Neuronal stem cell (in vitro differentiated cells): ENCODE data around the gene RAB22A.

Experiments used
- DNase-seq: peaks from one replicate; pipeline ENCODE4 v3.0.0-alpha.2; 2013; ENCODE audit warnings: low spot score
- H2AFZ ChIP-seq: one replicate; pipeline ENCODE4 v1.6.1; 2013; ENCODE audit warnings: mild to moderate bottlenecking, low read length, inconsistent platforms
- H2AK5ac ChIP-seq: 2 replicates; pipeline ENCODE4 v1.6.1; 2013; ENCODE audit warnings: low read depth, mild to moderate bottlenecking, inconsistent platforms, low read length, moderate library complexity, mixed read lengths
- H2BK120ac ChIP-seq: 2 replicates; pipeline ENCODE4 v1.6.1; 2013; ENCODE audit warnings: low read depth, mild to moderate bottlenecking, inconsistent platforms, low read length, moderate library complexity, mixed read lengths
- H2BK12ac ChIP-seq: one replicate; pipeline ENCODE4 v1.6.1; 2013; ENCODE audit warnings: low read length, inconsistent platforms
- H2BK15ac ChIP-seq: 2 replicates; pipeline ENCODE4 v1.6.1; 2013; ENCODE audit warnings: mild to moderate bottlenecking, low read length, inconsistent platforms, mixed read lengths
- H2BK5ac ChIP-seq: one replicate; pipeline ENCODE4 v1.6.1; 2013; ENCODE audit warnings: inconsistent platforms, mild to moderate bottlenecking, low read length, moderate library complexity
- H3K14ac ChIP-seq: one replicate; pipeline ENCODE4 v1.6.1; 2013; ENCODE audit warnings: low read length, inconsistent platforms
- H3K18ac ChIP-seq: 2 replicates; pipeline ENCODE4 v1.6.1; 2013; ENCODE audit warnings: low read length, inconsistent platforms
- H3K23ac ChIP-seq: 2 replicates; pipeline ENCODE4 v1.6.1; 2013; ENCODE audit warnings: low read depth, mild to moderate bottlenecking, mixed read lengths, low read length, inconsistent platforms; ENCODE audit not compliant: poor library complexity
- H3K27ac ChIP-seq: replicated peaks from 3 replicates; pipeline ENCODE4 v1.5.1; 2013; ENCODE audit warnings: low read length, inconsistent platforms
- H3K27me3 ChIP-seq, 3 experiments: 2 replicates each; pipeline ENCODE4 v1.6.1; 2013; ENCODE audit warnings: low read length in 3 of 3, mild to moderate bottlenecking in 2 of 3, inconsistent platforms in 1 of 3, low read depth in 1 of 3, mixed read lengths in 1 of 3, moderate library complexity in 1 of 3; ENCODE audit not compliant: control insufficient read depth in 3 of 3, insufficient read depth in 3 of 3
- H3K36me3 ChIP-seq, 2 donors: replicated peaks in 1 of 2; 2 replicates each; pipeline ENCODE4 v1.6.1; 2013; ENCODE audit warnings: low read length in 2 of 2; ENCODE audit not compliant: control insufficient read depth in 2 of 2, insufficient read depth in 2 of 2
- H3K4ac ChIP-seq: 2 replicates; pipeline ENCODE4 v1.6.1; 2013; ENCODE audit warnings: inconsistent platforms, mild to moderate bottlenecking, low read length, moderate library complexity
- H3K4me1 ChIP-seq, 2 donors: 1 replicate in 1 of 2; 2 replicates in 1 of 2; pipeline ENCODE4 v1.6.1; 2013; ENCODE audit warnings: low read length in 2 of 2, low read depth in 1 of 2; ENCODE audit not compliant: control insufficient read depth in 2 of 2, insufficient read depth in 1 of 2
- H3K4me2 ChIP-seq: one replicate; pipeline ENCODE4 v1.6.1; 2013; ENCODE audit warnings: mild to moderate bottlenecking, low read length, inconsistent platforms; ENCODE audit not compliant: insufficient read depth, poor library complexity, severe bottlenecking
- H3K4me3 ChIP-seq, 2 donors: 2 replicates each; pipeline ENCODE4 v1.5.1; 2013; ENCODE audit warnings: low read length in 2 of 2, mild to moderate bottlenecking in 2 of 2, inconsistent platforms in 1 of 2, moderate library complexity in 1 of 2
- H3K79me1 ChIP-seq: one replicate; pipeline ENCODE4 v1.6.1; 2013; ENCODE audit warnings: low read depth, mild to moderate bottlenecking, inconsistent platforms, low read length, moderate library complexity
- H3K9ac ChIP-seq: one replicate; pipeline ENCODE4 v1.6.1; 2013; ENCODE audit warnings: mild to moderate bottlenecking, low read depth, low read length, inconsistent platforms; ENCODE audit not compliant: poor library complexity
- H3K9me3 ChIP-seq, 2 donors: replicated peaks in 1 of 2; 2 replicates each; pipeline versions ENCODE3 to v1.6.1; 2013; ENCODE audit warnings: low read length in 2 of 2, mild to moderate bottlenecking in 2 of 2, inconsistent platforms in 1 of 2, low read depth in 1 of 2, mixed read lengths in 1 of 2, moderate library complexity in 1 of 2; ENCODE audit not compliant: control insufficient read depth in 2 of 2, insufficient read depth in 1 of 2
- H4K8ac ChIP-seq: one replicate; pipeline ENCODE4 v1.6.1; 2013; ENCODE audit warnings: low read depth, mild to moderate bottlenecking, inconsistent platforms, low read length, moderate library complexity
- H4K91ac ChIP-seq: one replicate; pipeline ENCODE4 v1.6.1; 2013; ENCODE audit warnings: low read length, low read depth, mild to moderate bottlenecking, inconsistent platforms; ENCODE audit not compliant: poor library complexity
- WGBS, 2 donors: extraction: QIAGEN DNeasy Blood & Tissue Kit; methylation state at CpG; one replicate each; pipeline ENCODE4 v1.1.7; 2013; ENCODE audit warnings: missing lambda C conversion rate in 2 of 2, mixed read lengths in 1 of 2; ENCODE audit not compliant: insufficient read length in 2 of 2, insufficient replicate concordance in 1 of 2; ENCODE audit errors: extremely low coverage in 2 of 2; 5-methylcytosine and 5-hydroxymethylcytosine counted together

Gene RAB22A

GRCh38 chr20:58296051-58296837, 13.3 kb upstream of the RAB22A start:
- Histone ChIP-seq H2BK15ac (no peak overlapping the region), H3K9me3 (no peaks in the 10 kb centered on the region), H2AK5ac (no peak overlapping the region), H3K14ac (no peak overlapping the region), H3K23ac (no peak overlapping the region), H3K9ac (no peak overlapping the region), H3K27me3 (no peaks in the 10 kb centered on the region), H3K18ac (no peak overlapping the region), H3K4me3 (no peak overlapping the region), H3K36me3 (no peaks in the 10 kb centered on the region), H3K4me2 (no peak overlapping the region), H4K91ac (no peak overlapping the region), H4K8ac (no peak overlapping the region), H2BK5ac (no peak overlapping the region), H3K4ac (no peak overlapping the region), H2BK120ac (no peak overlapping the region), H3K4me1 (peaks cover 6 to 8% of the 10 kb centered on the region in 2 donors), H2AFZ (no peak overlapping the region), H2BK12ac (no peak overlapping the region), H3K27ac (no peak overlapping the region), H3K79me1 (peaks cover 2% of the 10 kb centered on the region)
- no CpG with 5 or more reads among the region's 7 CpGs for WGBS, 2 donors
- no peak for DNase-seq

GRCh38 chr20:58297394-58297793, 12.1 kb upstream of the RAB22A start:
- H4K91ac ChIP-seq = no peak overlapping the region
- no peak for DNase-seq
- no peak overlapping the region for H2BK15ac ChIP-seq
- WGBS, 2 donors = no CpG with 5 or more reads among the region's 2 CpGs
- no peak overlapping the region for H4K8ac ChIP-seq
- H3K27ac ChIP-seq = no peak overlapping the region
- H2AK5ac ChIP-seq = no peak overlapping the region
- no peak overlapping the region for H2BK5ac ChIP-seq
- H3K18ac ChIP-seq = no peak overlapping the region
- H3K4me1 ChIP-seq = peaks cover 6 to 12% of the 10 kb centered on the region in 2 donors
- H3K9ac ChIP-seq = no peak overlapping the region
- H2BK12ac ChIP-seq = no peak overlapping the region
- no peaks in the 10 kb centered on the region for H3K27me3 ChIP-seq
- H3K79me1 ChIP-seq = peaks cover 2% of the 10 kb centered on the region
- no peak overlapping the region for H2AFZ ChIP-seq
- H3K4me3 ChIP-seq = no peak overlapping the region
- H3K4ac ChIP-seq = no peak overlapping the region
- H3K23ac ChIP-seq = no peak overlapping the region
- H3K14ac ChIP-seq = no peak overlapping the region
- H3K4me2 ChIP-seq = no peak overlapping the region
- no peak overlapping the region for H2BK120ac ChIP-seq
- no peaks in the 10 kb centered on the region for H3K9me3 ChIP-seq
- H3K36me3 ChIP-seq = no peaks in the 10 kb centered on the region

GRCh38 chr20:58300321-58300720, 9.2 kb upstream of the RAB22A start:
- H2BK5ac ChIP-seq = no peak overlapping the region
- H3K4me1 ChIP-seq = peaks cover 0 to 5% of the 10 kb centered on the region in 2 donors
- no peak overlapping the region for H2AK5ac ChIP-seq
- no peak overlapping the region for H3K4ac ChIP-seq
- H3K4me3 ChIP-seq = no peak overlapping the region
- no peak overlapping the region for H2BK12ac ChIP-seq
- no peak overlapping the region for H3K14ac ChIP-seq
- no peak overlapping the region for H3K18ac ChIP-seq
- no peak overlapping the region for H3K27ac ChIP-seq
- peaks cover 2% of the 10 kb centered on the region for H3K79me1 ChIP-seq
- H2BK120ac ChIP-seq = no peak overlapping the region
- H2AFZ ChIP-seq = no peak overlapping the region
- H3K36me3 ChIP-seq = no peaks in the 10 kb centered on the region
- H3K23ac ChIP-seq = no peak overlapping the region
- no peak overlapping the region for H3K4me2 ChIP-seq
- WGBS, 2 donors = no CpG with 5 or more reads among the region's 5 CpGs
- no peak overlapping the region for H4K8ac ChIP-seq
- no peaks in the 10 kb centered on the region for H3K9me3 ChIP-seq
- no peak overlapping the region for H2BK15ac ChIP-seq
- no peak for DNase-seq
- no peak overlapping the region for H4K91ac ChIP-seq
- no peaks in the 10 kb centered on the region for H3K27me3 ChIP-seq
- H3K9ac ChIP-seq = no peak overlapping the region

- no CpG with 5 or more reads among the region's 1 CpG for WGBS, 2 donors
- no peak for DNase-seq
- no peak overlapping the region for H2BK5ac ChIP-seq
- H3K4me3 ChIP-seq = no peak overlapping the region
- H3K4ac ChIP-seq = no peak overlapping the region
- no peak overlapping the region for H3K18ac ChIP-seq
- H2BK12ac ChIP-seq = no peak overlapping the region
- H3K4me1 ChIP-seq = peaks cover 0 to 5% of the 10 kb centered on the region in 2 donors
- no peaks in the 10 kb centered on the region for H3K27me3 ChIP-seq
- H2AFZ ChIP-seq = no peak overlapping the region
- H4K8ac ChIP-seq = no peak overlapping the region
- no peak overlapping the region for H3K14ac ChIP-seq
- H3K9me3 ChIP-seq = no peaks in the 10 kb centered on the region
- no peak overlapping the region for H3K4me2 ChIP-seq
- no peak overlapping the region for H2BK120ac ChIP-seq
- H3K9ac ChIP-seq = no peak overlapping the region
- H3K27ac ChIP-seq = no peak overlapping the region
- H4K91ac ChIP-seq = no peak overlapping the region
- H3K23ac ChIP-seq = no peak overlapping the region
- no peaks in the 10 kb centered on the region for H3K79me1 ChIP-seq
- H2BK15ac ChIP-seq = no peak overlapping the region
- no peaks in the 10 kb centered on the region for H3K36me3 ChIP-seq
- no peak overlapping the region for H2AK5ac ChIP-seq
Measured at GRCh38 chr20:58303547-58303946, 6.0 kb upstream of the RAB22A start.
